Neural cell (in vitro differentiated cells): ENCODE data around the gene PARP12.

Experiments used
- CTCF ChIP-seq: fragments of 450-650 bp; IDR thresholded peaks from 2 replicates; pipeline ENCODE4 v1.5.1; 2014; ENCODE audit warnings: antibody characterized with exemption, mild to moderate bottlenecking, moderate library complexity; ENCODE audit not compliant: poor library complexity, severe bottlenecking
- EZH2 ChIP-seq: fragments of 200-600, 300-800 bp; shearing (Covaris generic), sonication (generic); IDR thresholded peaks from 2 replicates; pipeline ENCODE4 v1.6.1; 2014; ENCODE audit warnings: antibody characterized with exemption, low read length, borderline replicate concordance, mild to moderate bottlenecking; ENCODE audit not compliant: insufficient read depth, poor library complexity, severe bottlenecking
- POLR2AphosphoS5 ChIP-seq: IDR thresholded peaks from 2 replicates; pipeline ENCODE4 v1.6.1; 2012
- SMC3 ChIP-seq: fragments of 450-650 bp; conservative IDR thresholded peaks from 2 replicates; pipeline ENCODE4 v1.6.1; 2014; ENCODE audit warnings: antibody characterized with exemption, mild to moderate bottlenecking, moderate library complexity; ENCODE audit not compliant: poor library complexity

GRCh38 chr7:140068033-140068432, 5.3 kb upstream of the PARP12 start:
- TF ChIP-seq CTCF (no peak), EZH2 (no peak), SMC3 (no peak), POLR2AphosphoS5 (no peak)
